Ovary (tissue), 9 donors: Measurements from ENCODE around the gene POLR3C. TPM values are rescaled to one million over a fixed set of nuclear protein-coding genes. Genes with fewer than 3 reads are reported as not detected.
A peak's percentile ranks its signal among the peaks of the same experiment; 100 is the strongest.

Source experiments
- DNase-seq, 5 donors: peaks; one replicate each; pipeline ENCODE4 v3.0.0-alpha.2; 2019 to 2020
- H3K27ac ChIP-seq, 2 donors: fragments of 200-600 bp; one replicate each; pipeline versions ENCODE4 v1.5.1 to v1.8.0; 2019 to 2022
- H3K27me3 ChIP-seq: fragments of 200-600 bp; one replicate; pipeline ENCODE4 v1.8.0; 2022
- H3K36me3 ChIP-seq: fragments of 200-600 bp; sonication (generic); one replicate; pipeline ENCODE4 v1.5.1; 2019
- H3K4me1 ChIP-seq: one replicate; pipeline ENCODE4 v1.8.1; 2013; ENCODE audit warnings: mild to moderate bottlenecking, moderate library complexity; ENCODE audit not compliant: insufficient read depth
- H3K4me3 ChIP-seq: fragments of 200-600 bp; sonication (generic); one replicate; pipeline ENCODE4 v1.5.1; 2017
- H3K9me3 ChIP-seq, 2 donors: fragments of 200-600 bp in 1 of 2; sonication (generic) in 1 of 2; one replicate each; pipeline versions ENCODE4 v1.5.1 to v1.8.1; 2013 to 2019; ENCODE audit warnings: mild to moderate bottlenecking in 1 of 2, moderate library complexity in 1 of 2
- CTCF ChIP-seq, 3 donors: fragments of 450-650 bp in 2 of 3; fragments of 200-600 bp in 1 of 3; IDR thresholded peaks; one replicate each; pipeline versions ENCODE4 v1.5.1 to v1.8.0; 2016 to 2022; ENCODE audit warnings: antibody characterized with exemption in 3 of 3, mild to moderate bottlenecking in 1 of 3
- EP300 ChIP-seq: sonication (generic); formaldehyde crosslinking; IDR thresholded peaks from one replicate; pipeline ENCODE4 v1.6.1; 2017; ENCODE audit warnings: antibody characterized with exemption
- POLR2A ChIP-seq: fragments of 450-650 bp; IDR thresholded peaks from one replicate; pipeline ENCODE4 v1.6.1; 2017; ENCODE audit warnings: antibody characterized with exemption, mild to moderate bottlenecking, moderate library complexity
- WGBS, 3 donors: extraction: QIAGEN DNeasy Blood & Tissue Kit in 1 of 3; methylation state at CpG; one replicate each; pipeline versions ENCODE4 v1.1.5 to v1.1.7; 2013 to 2017; 5-methylcytosine and 5-hydroxymethylcytosine counted together
- intact Hi-C, 4 donors: fragments of 100-400 bp; cut with DNase I; formaldehyde crosslinking; loops; one replicate each; pipeline versions ENCODE4 v1.11.0 to v1.15.1; 2022 to 2023
- microRNA-seq, 3 donors: library from miRNA; unstranded; fragments of <30 nt; microRNA quantifications; one replicate each; pipeline versions ENCODE4 to v1.2.0, GENCODE V29; 2019 to 2020
- polyA plus RNA-seq, 2 donors: library from polyadenylated mRNA; stranded (reverse); fragments of 200-250 nt in 1 of 2; fragments of 350-450 nt in 1 of 2; fragmentation: Illumina TruSeq in 1 of 2; extraction: RNeasy Lipid Tissue Mini Kit (QIAGEN cat#74804) in 1 of 2; gene quantifications; one replicate each; pipeline ENCODE4 v1.2.3, GENCODE V29; 2013 to 2014
- small RNA-seq: library from RNA; depleted of rRNA; stranded (forward); fragments of <200 nt; gene quantifications from one replicate; pipeline ENCODE3, GENCODE V24; 2016
- total RNA-seq, 7 donors: library from RNA; depleted of rRNA in 2 of 7; stranded (reverse); fragments of >200 nt in 2 of 7; fragmentation: NEBNext Ultra II Directional in 3 of 7; extraction: Animal tissue kit (Norgen Biotek cat#: 25700) in 3 of 7; gene quantifications; one replicate each; pipeline versions ENCODE4 v1.1.0 to v1.2.4, GENCODE V29; 2016 to 2023
- donor health status: DM: no; HTN: no; CAD: no; lungs with moderate emphysema.
- donor health status: DM: no; HTN: no; CAD: no.
- donor health status: Bipolar disorder and iron deficiency.
- donor health status: DM: yes; HTN: yes; CAD: no.
- donor health status: DM: no; HTN: no; CAD: no.
- donor health status: DM: yes; HTN: yes; CAD: no.

The POLR3C gene
- total and polyA plus RNA-seq, 9 donors: 21.1 to 41.9 (median 27.0) TPM

GRCh38 chr1:145891587-145892485, 67.8 kb downstream of the POLR3C start:
- WGBS, 3 donors: 1 to 4% (median 2%) methylated on average over 6 of the region's 6 CpGs
- H3K4me3 ChIP-seq: no peak overlapping the region
- H3K27ac ChIP-seq: peak overlapping the region; percentile 78 to 82
- peak; percentile 95 to 97 (median 96) for DNase-seq
- peaks cover 8% of the 10 kb centered on the region for H3K4me1 ChIP-seq
- H3K27me3 ChIP-seq: no peaks in the 10 kb centered on the region
- no peaks in the 10 kb centered on the region for H3K9me3 ChIP-seq
- no peaks in the 10 kb centered on the region for H3K36me3 ChIP-seq
- TF ChIP-seq POLR2A (peak; percentile 9), CTCF (IDR thresholded peaks at IDR 0.05) (peak; percentile 92 to 98 (median 94)), EP300 (no peak)
- intact Hi-C loops: loop anchor here in 1 of 4 donors (10.0 kb wide), 1 partner anchor 113 kb away; no protein-coding TSS in a partner anchor

GRCh38 chr1:145892486-145893087, 68.6 kb downstream of the POLR3C start:
- no peaks in the 10 kb centered on the region for H3K27me3 ChIP-seq
- no peaks in the 10 kb centered on the region for H3K9me3 ChIP-seq
- DNase-seq: peak in 3 of 5 donors; percentile 47 to 59 (median 53)
- 24 to 28% (median 27%) methylated on average over 3 of the region's 3 CpGs for WGBS, 3 donors
- peak overlapping the region; percentile 78 to 82 for H3K27ac ChIP-seq
- intact Hi-C loops: loop anchor here in 1 of 4 donors (10.0 kb wide), 1 partner anchor 112 kb away; no protein-coding TSS in a partner anchor
- peaks cover 8% of the 10 kb centered on the region for H3K4me1 ChIP-seq
- no peak overlapping the region for H3K4me3 ChIP-seq
- H3K36me3 ChIP-seq: no peaks in the 10 kb centered on the region
- no peak for TF ChIP-seq POLR2A
- no peak for TF ChIP-seq EP300

GRCh38 chr1:145893306-145894055, 69.5 kb downstream of the POLR3C start:
- Histone ChIP-seq H3K36me3 (no peaks in the 10 kb centered on the region), H3K4me3 (no peak overlapping the region), H3K9me3 (no peaks in the 10 kb centered on the region), H3K4me1 (peaks cover 8% of the 10 kb centered on the region), H3K27ac (peak overlapping the region in 1 of 2 donors; percentile 82), H3K27me3 (no peaks in the 10 kb centered on the region)
- intact Hi-C loops: loop anchor here in 2 of 4 donors (2.0 to 10.0 kb wide), 2 partner anchors 15 to 111 kb away; no protein-coding TSS in a partner anchor
- no peak for TF ChIP-seq POLR2A
- no peak for TF ChIP-seq EP300
- no peak for TF ChIP-seq CTCF (IDR thresholded peaks at IDR 0.05)
- DNase-seq: no peak
- 85 to 89% (median 85%) methylated on average over 7 of the region's 7 CpGs for WGBS, 3 donors

Small RNAs within 50 kb of the gene (microRNA-seq; reads per million reads assigned to microRNA genes)
- gene MIR6736: 0 to 0.18 (median 0.16) reads per million in 3 donors

Small RNAs within 50 kb of the gene (small RNA-seq; reads per million reads assigned to genes)
- gene MIR6736: not detected

Other genes starting within 250 kb of the POLR3C start
- gene GPR89A, start 216.2 kb upstream of the POLR3C start, total RNA-seq: 10 to 100 TPM; 13.5 to 23.1 (median 18.9) TPM
- gene GPR89A, start 216.2 kb upstream of the POLR3C start, polyA plus RNA-seq: 10 to 100 TPM; 12.5 to 21.5 TPM
- gene PDZK1, start 116.8 kb upstream of the POLR3C start, total RNA-seq: 1 to 10 TPM in 1 of 7 donors, under 1 TPM in 4, not detected in 2; 0.36 to 2.0 (median 0.83) TPM
- 10 to 100 TPM in 1 of 2 donors, under 1 TPM in 1; 0.21 to 13.4 TPM for gene PDZK1, start 116.8 kb upstream of the POLR3C start, polyA plus RNA-seq
- under 1 TPM in 3 of 7 donors, not detected in 4; 0.15 to 0.25 (median 0.20) TPM for gene CD160, start 104.7 kb upstream of the POLR3C start, total RNA-seq
- gene CD160, start 104.7 kb upstream of the POLR3C start, polyA plus RNA-seq: 1 to 10 TPM in 1 of 2 donors, under 1 TPM in 1; 0.10 to 1.9 TPM
- gene RNF115, start 105 bp upstream of the POLR3C start, total RNA-seq: 10 to 100 TPM in 6 of 7 donors, 1 to 10 TPM in 1; 9.9 to 15.5 (median 12.2) TPM
- 10 to 100 TPM in 1 of 2 donors, 1 to 10 TPM in 1; 7.8 to 27.9 TPM for gene RNF115, start 105 bp upstream of the POLR3C start, polyA plus RNA-seq
- 1 to 10 TPM; 2.3 to 5.1 (median 2.9) TPM for gene NUDT17, start 21.4 kb downstream of the POLR3C start, total RNA-seq
- gene NUDT17, start 21.4 kb downstream of the POLR3C start, polyA plus RNA-seq: 1 to 10 TPM; 3.9 to 4.8 TPM
- 10 to 100 TPM; 22.9 to 64.1 (median 40.1) TPM for gene PIAS3, start 34.9 kb downstream of the POLR3C start, total RNA-seq
- gene PIAS3, start 34.9 kb downstream of the POLR3C start, polyA plus RNA-seq: 10 to 100 TPM; 30.5 to 33.8 TPM
- gene ANKRD35, start 61.7 kb downstream of the POLR3C start, total RNA-seq: 1 to 10 TPM; 2.1 to 6.5 (median 3.0) TPM
- gene ANKRD35, start 61.7 kb downstream of the POLR3C start, polyA plus RNA-seq: 1 to 10 TPM; 2.6 to 2.8 TPM
- gene ITGA10, start 85.8 kb downstream of the POLR3C start, total RNA-seq: 1 to 10 TPM; 1.5 to 4.8 (median 2.8) TPM
- 1 to 10 TPM; 2.5 to 4.5 TPM for gene ITGA10, start 85.8 kb downstream of the POLR3C start, polyA plus RNA-seq
- gene PEX11B, start 94.5 kb downstream of the POLR3C start, total RNA-seq: 10 to 100 TPM; 18.2 to 30.3 (median 26.9) TPM
- gene PEX11B, start 94.5 kb downstream of the POLR3C start, polyA plus RNA-seq: 10 to 100 TPM; 22.1 to 44.4 TPM
- 100 to 1,000 TPM in 6 of 7 donors, 10 to 100 TPM in 1; 84.4 to 127 (median 113) TPM for gene RBM8A, start 103.3 kb downstream of the POLR3C start, total RNA-seq
- 100 to 1,000 TPM in 1 of 2 donors, 10 to 100 TPM in 1; 91.6 to 101 TPM for gene RBM8A, start 103.3 kb downstream of the POLR3C start, polyA plus RNA-seq
- gene LIX1L, start 133.8 kb downstream of the POLR3C start, total RNA-seq: 100 to 1,000 TPM in 1 of 7 donors, 10 to 100 TPM in 6; 37.9 to 102 (median 73.9) TPM
- 10 to 100 TPM; 28.7 to 52.6 TPM for gene LIX1L, start 133.8 kb downstream of the POLR3C start, polyA plus RNA-seq
- gene ANKRD34A, start 140.4 kb downstream of the POLR3C start, total RNA-seq: 1 to 10 TPM in 6 of 7 donors, under 1 TPM in 1; 0.48 to 5.2 (median 3.1) TPM
- gene ANKRD34A, start 140.4 kb downstream of the POLR3C start, polyA plus RNA-seq: under 1 TPM; 0.50 to 0.62 TPM
- 10 to 100 TPM; 16.7 to 27.9 (median 23.4) TPM for gene POLR3GL, start 140.5 kb downstream of the POLR3C start, total RNA-seq
- 10 to 100 TPM; 40.6 to 51.4 TPM for gene POLR3GL, start 140.5 kb downstream of the POLR3C start, polyA plus RNA-seq
- 1,000 to 10,000 TPM in 1 of 7 donors, 100 to 1,000 TPM in 6; 335 to 1,406 (median 617) TPM for gene TXNIP, start 172.4 kb downstream of the POLR3C start, total RNA-seq
- gene TXNIP, start 172.4 kb downstream of the POLR3C start, polyA plus RNA-seq: 1,000 to 10,000 TPM in 1 of 2 donors, 100 to 1,000 TPM in 1; 570 to 1,154 TPM
- gene HJV, start 197.5 kb downstream of the POLR3C start, total RNA-seq: not detected
- not detected for gene HJV, start 197.5 kb downstream of the POLR3C start, polyA plus RNA-seq